ENCODE measurements around the gene PIGN.

DNA sequence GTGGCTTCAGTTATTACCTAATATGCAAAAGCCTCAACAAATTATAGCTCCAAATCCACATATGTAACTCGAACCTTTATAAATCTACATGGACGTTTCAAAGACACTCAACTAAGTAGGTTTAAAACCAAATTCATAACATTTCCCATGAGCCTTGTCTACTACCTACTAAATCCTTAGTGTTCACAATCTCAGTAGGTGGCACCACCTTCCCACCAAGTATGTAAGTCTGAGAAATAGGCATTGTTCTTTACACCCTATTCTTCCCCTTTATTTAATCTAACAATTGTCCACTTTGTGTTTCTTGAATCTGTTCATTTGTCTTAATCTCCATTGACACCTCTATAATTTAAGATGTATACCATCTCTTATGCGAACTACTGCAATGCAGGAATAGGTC is 4.6 kb downstream of the PIGN start:
- TF ChIP-seq POLR2A (IDR thresholded peaks at IDR 0.05; ENCODE audit: low read depth, low read length) (no peak), POLR2AphosphoS5 (IDR thresholded peaks at IDR 0.05; ENCODE audit: insufficient read depth, low read depth, low read length) (no peak), EZH2 (IDR thresholded peaks at IDR 0.05; ENCODE audit: borderline replicate concordance, low read depth, low read length, severe bottlenecking) (no peak), JUN (IDR thresholded peaks at IDR 0.05; ENCODE audit: borderline replicate concordance, insufficient read depth, insufficient read length, low read depth) (no peak)
- TF ChIP-seq, protein P1, sequence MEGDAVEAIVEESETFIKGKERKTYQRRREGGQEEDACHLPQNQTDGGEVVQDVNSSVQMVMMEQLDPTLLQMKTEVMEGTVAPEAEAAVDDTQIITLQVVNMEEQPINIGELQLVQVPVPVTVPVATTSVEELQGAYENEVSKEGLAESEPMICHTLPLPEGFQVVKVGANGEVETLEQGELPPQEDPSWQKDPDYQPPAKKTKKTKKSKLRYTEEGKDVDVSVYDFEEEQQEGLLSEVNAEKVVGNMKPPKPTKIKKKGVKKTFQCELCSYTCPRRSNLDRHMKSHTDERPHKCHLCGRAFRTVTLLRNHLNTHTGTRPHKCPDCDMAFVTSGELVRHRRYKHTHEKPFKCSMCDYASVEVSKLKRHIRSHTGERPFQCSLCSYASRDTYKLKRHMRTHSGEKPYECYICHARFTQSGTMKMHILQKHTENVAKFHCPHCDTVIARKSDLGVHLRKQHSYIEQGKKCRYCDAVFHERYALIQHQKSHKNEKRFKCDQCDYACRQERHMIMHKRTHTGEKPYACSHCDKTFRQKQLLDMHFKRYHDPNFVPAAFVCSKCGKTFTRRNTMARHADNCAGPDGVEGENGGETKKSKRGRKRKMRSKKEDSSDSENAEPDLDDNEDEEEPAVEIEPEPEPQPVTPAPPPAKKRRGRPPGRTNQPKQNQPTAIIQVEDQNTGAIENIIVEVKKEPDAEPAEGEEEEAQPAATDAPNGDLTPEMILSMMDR (IDR thresholded peaks at IDR 0.05; ENCODE audit: extremely low read depth in 1 of 2, insufficient read depth in 1 of 2, low read depth in 1 of 2, low read length in 2 of 2): no peak

Measured in endothelial cell of umbilical vein (primary cell).